NT2/D1 (cell line): ENCODE results near the gene EGLN3.

Source experiments
- SUZ12 ChIP-seq: IDR thresholded peaks from 2 replicates; pipeline ENCODE4 v1.6.1; 2011; ENCODE audit not compliant: insufficient read length, insufficient read depth; ENCODE audit errors: extremely low read depth
- YY1 ChIP-seq: IDR thresholded peaks from 2 replicates; pipeline ENCODE4 v1.6.1; 2011; ENCODE audit not compliant: insufficient read length, insufficient read depth
- ZNF274 ChIP-seq: IDR thresholded peaks from 2 replicates; pipeline ENCODE4 v1.6.1; 2011; ENCODE audit warnings: mild to moderate bottlenecking, low read depth, low read length

DNA sequence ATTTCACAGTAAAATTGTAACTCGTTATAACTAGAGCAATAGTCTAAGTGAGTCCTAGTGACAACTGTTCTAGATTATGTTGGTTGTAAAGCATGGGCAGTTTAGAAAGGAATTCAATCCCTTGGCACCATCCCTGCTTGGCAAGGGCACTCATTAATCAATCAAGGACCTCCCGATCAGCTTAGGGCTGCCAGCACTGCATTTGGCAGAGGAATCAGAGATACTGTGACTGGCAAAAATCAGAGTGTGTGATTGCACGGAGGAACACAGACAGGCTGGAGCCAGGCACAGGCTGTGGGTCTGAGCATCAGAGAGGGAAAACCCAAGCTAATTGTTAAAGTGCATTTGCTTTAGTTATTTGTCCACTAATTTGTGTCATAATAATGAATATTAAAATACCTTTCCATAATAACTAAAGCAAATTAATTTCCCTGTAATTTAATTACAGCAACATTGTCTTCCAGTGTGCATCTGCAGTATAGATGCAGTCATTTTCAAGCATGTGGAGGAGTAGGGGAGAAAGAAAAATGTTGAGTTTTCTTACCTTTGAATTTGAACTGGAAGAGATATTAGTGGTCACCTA lies 3.2 kb upstream of the EGLN3 start:
- TF ChIP-seq SUZ12 (no peak), ZNF274 (no peak), YY1 (no peak)
